GM23248 (cell line): ENCODE data around the gene DAB1.

Experiments used
- EZH2 ChIP-seq: fragments of 200-600 bp; sonication (generic); IDR thresholded peaks from 2 replicates; pipeline ENCODE4 v1.6.1; 2018; ENCODE audit warnings: antibody characterized with exemption, mild to moderate bottlenecking; ENCODE audit not compliant: insufficient read depth, poor library complexity, severe bottlenecking
- EZH2phosphoT487 ChIP-seq: fragments of 200-600 bp; sonication (generic); IDR thresholded peaks from 2 replicates; pipeline ENCODE4 v1.6.1; 2018; ENCODE audit warnings: antibody characterized with exemption, moderate library complexity, mild to moderate bottlenecking, low read depth; ENCODE audit not compliant: insufficient read depth

DNA sequence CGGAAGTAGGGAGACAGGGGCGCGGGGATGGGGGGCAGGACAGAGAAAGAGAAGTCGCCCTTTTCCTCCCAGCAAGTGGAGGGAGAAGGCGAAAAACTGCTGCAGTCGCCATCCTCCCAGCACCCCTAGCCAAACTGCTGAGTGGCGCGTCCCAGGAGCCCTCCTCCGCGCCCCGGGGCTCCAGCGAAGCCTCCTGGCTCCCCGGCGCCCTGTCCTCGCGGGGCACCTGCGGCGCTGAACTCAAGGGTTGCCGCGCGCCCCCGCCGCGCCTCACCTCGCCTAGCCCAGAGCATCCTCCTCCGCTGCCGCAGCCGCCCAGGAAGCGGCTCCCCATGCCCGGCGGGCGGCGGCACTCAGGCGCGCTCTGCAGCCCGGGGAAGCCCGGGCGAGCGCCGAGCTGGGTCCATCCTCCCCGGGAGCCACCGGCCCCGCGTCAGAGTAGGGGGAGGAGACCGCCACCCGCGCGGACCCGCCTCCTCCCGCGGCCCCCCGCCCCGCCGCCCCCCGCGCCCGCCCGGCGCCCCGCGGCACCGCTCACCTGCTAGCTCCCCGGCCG lies at the start of gene DAB1:
- TF ChIP-seq EZH2phosphoT487 (no peak), EZH2 (no peak)
